Caco-2 (cell line): Measurements from ENCODE around the gene IFNA13. TPM values are rescaled to one million over a fixed set of nuclear protein-coding genes. Genes with fewer than 3 reads are reported as not detected.

Experiments used
- BruUV-seq: library from RNA; stranded (reverse); fragments of 400-500 nt; replicated peaks from 2 replicates; lab custom pipeline; 2021; lab: Mats Ljungman, UMichigan
- CTCF ChIA-PET: fragments of 300-600 bp; sonication (Branson Sonifier 250); formaldehyde crosslinking; loops from one replicate; lab custom pipeline; 2022; ENCODE audit warnings: antibody characterized with exemption; lab: Charles Lee
- POLR2A ChIA-PET: fragments of 300-600 bp; sonication (Branson Sonifier 250); formaldehyde crosslinking; loops from one replicate; lab custom pipeline; 2022; ENCODE audit warnings: antibody characterized with exemption; lab: Charles Lee
- DNase-seq, 2 experiments: peaks; one replicate each; pipeline versions ENCODE4 v3.0.0 to v3.0.0-alpha.2; 2020 to 2022
- H3K27me3 ChIP-seq: replicated peaks from 2 replicates; pipeline ENCODE4 v1.6.0; 2011; ENCODE audit warnings: low read length; ENCODE audit not compliant: control insufficient read depth, insufficient read depth
- H3K36me3 ChIP-seq: 2 replicates; pipeline ENCODE4 v1.5.1; 2011; ENCODE audit warnings: low read length; ENCODE audit not compliant: control insufficient read depth, insufficient read depth
- H3K4me1 ChIP-seq: fragments of 250-450 bp; sonication (Bioruptor Pico); 2 replicates; pipeline ENCODE4 v1.5.1; 2020; ENCODE audit warnings: mild to moderate bottlenecking
- H3K4me3 ChIP-seq: 2 replicates; pipeline ENCODE4 v1.5.1; 2011; ENCODE audit warnings: low read depth, mild to moderate bottlenecking, control low read depth, low read length
- H3K9me3 ChIP-seq: fragments of 250-450 bp; sonication (Bioruptor Pico); 2 replicates; pipeline ENCODE4 v1.5.1; 2020; ENCODE audit warnings: mild to moderate bottlenecking, moderate library complexity
- H3K27ac Mint-ChIP-seq: one replicate; pipeline ENCODE4 v1.8.0; 2022; ENCODE audit warnings: mixed read lengths; ENCODE audit not compliant: unreplicated experiment
- H3K27me3 Mint-ChIP-seq: one replicate; pipeline ENCODE4 v1.8.0; 2022; ENCODE audit warnings: mixed read lengths; ENCODE audit not compliant: insufficient read depth, unreplicated experiment
- H3K36me3 Mint-ChIP-seq: one replicate; pipeline ENCODE4 v1.8.0; 2022; ENCODE audit warnings: mild to moderate bottlenecking, mixed read lengths; ENCODE audit not compliant: insufficient read depth, unreplicated experiment
- H3K4me1 Mint-ChIP-seq: one replicate; pipeline ENCODE4 v1.8.0; 2022; ENCODE audit warnings: low read depth, mixed read lengths; ENCODE audit not compliant: unreplicated experiment
- H3K4me3 Mint-ChIP-seq: one replicate; pipeline ENCODE4 v1.8.0; 2022; ENCODE audit warnings: mild to moderate bottlenecking, moderate library complexity, mixed read lengths; ENCODE audit not compliant: unreplicated experiment
- H3K9me3 Mint-ChIP-seq: one replicate; pipeline ENCODE4 v1.8.0; 2022; ENCODE audit warnings: mixed read lengths; ENCODE audit not compliant: unreplicated experiment
- CTCF ChIP-seq, 2 experiments: fragments of 200-600 bp in 1 of 2; IDR thresholded peaks; 1 replicate in 1 of 2; 2 replicates in 1 of 2; pipeline versions ENCODE4 v1.5.1 to v1.8.0; 2011 to 2022; ENCODE audit warnings: antibody characterized with exemption in 1 of 2, control low read depth in 1 of 2, inconsistent platforms in 1 of 2, low read depth in 1 of 2, low read length in 1 of 2, mild to moderate bottlenecking in 1 of 2, moderate library complexity in 1 of 2; ENCODE audit not compliant: insufficient read depth in 1 of 2, severe bottlenecking in 1 of 2, unreplicated experiment in 1 of 2
- intact Hi-C: fragments of 100-400 bp; cut with micrococcal nuclease; formaldehyde crosslinking; loops from one replicate; pipeline ENCODE4 v1.10.0; 2022; ENCODE audit not compliant: unreplicated experiment
- total RNA-seq: library from RNA; stranded (reverse); gene quantifications from 2 replicates; pipeline ENCODE4 v1.2.3, GENCODE V29; 2022

The IFNA13 gene
- total RNA-seq, 1 experiment from 2014 or later: not detected

DNA sequence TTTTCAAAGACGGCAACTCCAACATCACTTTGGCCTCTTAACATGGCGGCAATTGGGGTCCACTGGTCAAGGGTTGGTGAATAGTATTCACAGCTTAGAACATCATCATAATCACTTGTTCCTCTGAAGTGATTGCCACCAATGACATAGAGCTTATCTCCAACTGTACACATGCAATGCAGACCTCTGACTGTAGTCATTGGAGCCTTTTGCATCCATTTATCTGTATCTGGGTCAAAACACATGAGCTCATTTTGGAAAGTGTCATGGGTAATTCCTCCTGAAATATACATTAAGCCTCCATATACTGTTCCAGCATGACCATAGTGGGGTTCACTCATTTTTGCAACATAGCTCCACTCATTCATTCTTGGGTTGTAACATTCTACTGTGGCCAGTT, 34.6 kb downstream of the IFNA13 start:
- Mint-ChIP-seq H3K27me3 (peaks cover 3% of the 10 kb centered on the region), H3K9me3 (no peaks in the 10 kb centered on the region), H3K4me3 (no peak overlapping the region), H3K27ac (no peak overlapping the region), H3K36me3 (no peaks in the 10 kb centered on the region), H3K4me1 (peaks cover 5% of the 10 kb centered on the region)
- intact Hi-C loops: no loop called here
- no peak for TF ChIP-seq CTCF (IDR thresholded peaks at IDR 0.05; ENCODE audit: insufficient read depth in 1 of 2, low read depth in 1 of 2, low read length in 1 of 2, severe bottlenecking in 1 of 2, unreplicated experiment in 1 of 2)
- H3K27me3 ChIP-seq: no peaks in the 10 kb centered on the region
- no peaks in the 10 kb centered on the region for H3K9me3 ChIP-seq
- no peak overlapping the region for H3K4me3 ChIP-seq
- ChIA-PET POLR2A (no interaction called here), CTCF (interaction anchor here (0.5 to 2.0 kb wide), 2 partner anchors 15 to 59 kb away, joined by 4 to 6 read pairs; no protein-coding TSS in a partner anchor)
- no peak for DNase-seq
- no peaks in the 10 kb centered on the region for H3K36me3 ChIP-seq
- no TSS peak for BruUV-seq
- peaks cover 4% of the 10 kb centered on the region for H3K4me1 ChIP-seq

DNA sequence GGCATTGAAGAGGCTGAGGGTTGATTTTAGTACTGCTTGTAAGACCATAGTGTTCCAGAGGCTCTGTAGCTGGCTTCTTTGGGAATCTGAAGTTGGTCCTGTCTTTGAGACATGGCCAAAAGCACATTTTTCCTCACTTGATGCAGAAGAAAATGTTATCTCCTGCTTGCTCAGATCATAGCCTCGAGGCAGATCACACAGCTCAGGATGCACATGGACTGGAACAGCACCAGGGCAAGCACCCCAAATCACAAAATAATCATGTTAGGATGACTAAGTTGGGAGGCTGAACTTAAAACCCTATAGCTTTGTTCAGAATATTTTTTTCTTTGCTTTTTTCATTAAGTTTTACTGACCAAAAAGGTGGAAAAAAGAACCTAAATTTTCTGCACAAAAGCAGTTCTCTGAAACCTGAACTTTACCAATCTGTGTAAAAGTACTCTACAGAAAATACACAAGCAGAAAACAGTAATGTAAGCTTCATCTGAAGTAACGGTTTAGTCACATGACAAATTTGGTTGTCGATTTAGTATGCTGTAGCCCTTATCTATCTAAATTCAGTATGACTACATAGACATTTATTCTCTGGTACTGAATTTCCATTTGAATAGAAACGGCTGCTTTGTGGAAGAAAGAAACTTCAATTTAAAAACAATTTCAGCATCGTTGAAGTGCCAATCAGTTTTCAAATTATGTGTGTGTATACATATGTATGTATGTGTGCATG, 36.0 kb downstream of the IFNA13 start:
- Histone ChIP-seq H3K9me3 (no peaks in the 10 kb centered on the region), H3K4me1 (peaks cover 4% of the 10 kb centered on the region), H3K36me3 (no peaks in the 10 kb centered on the region), H3K27me3 (no peaks in the 10 kb centered on the region), H3K4me3 (no peak overlapping the region)
- Mint-ChIP-seq H3K4me3 (no peak overlapping the region), H3K27me3 (no peaks in the 10 kb centered on the region), H3K4me1 (peaks cover 5% of the 10 kb centered on the region), H3K36me3 (no peaks in the 10 kb centered on the region), H3K27ac (no peak overlapping the region), H3K9me3 (no peaks in the 10 kb centered on the region)
- BruUV-seq: no TSS peak
- ChIA-PET CTCF (interaction anchor here (0.6 kb wide), 1 partner anchor 807 kb away, joined by 3 read pairs; no protein-coding TSS in a partner anchor), POLR2A (no interaction called here)
- no peak for DNase-seq
- TF ChIP-seq CTCF (IDR thresholded peaks at IDR 0.05; ENCODE audit: insufficient read depth in 1 of 2, low read depth in 1 of 2, low read length in 1 of 2, severe bottlenecking in 1 of 2, unreplicated experiment in 1 of 2): no peak
- intact Hi-C loops: no loop called here

- POLR2A ChIA-PET: no interaction called here
- no peaks in the 10 kb centered on the region for H3K4me1 Mint-ChIP-seq
- peak in 1 of 2 experiments; percentile 7 for DNase-seq
- no peaks in the 10 kb centered on the region for H3K9me3 Mint-ChIP-seq
- no peak overlapping the region for H3K4me3 Mint-ChIP-seq
- no TSS peak for BruUV-seq
- intact Hi-C loops: loop anchor here (1.0 kb wide), 3 partner anchors 66 to 129 kb away; no protein-coding TSS in a partner anchor
- Histone ChIP-seq H3K9me3 (no peaks in the 10 kb centered on the region), H3K4me1 (no peaks in the 10 kb centered on the region), H3K36me3 (no peaks in the 10 kb centered on the region), H3K27me3 (no peaks in the 10 kb centered on the region), H3K4me3 (no peak overlapping the region)
- peaks cover 10% of the 10 kb centered on the region for H3K36me3 Mint-ChIP-seq
- CTCF ChIA-PET: interaction anchor here (0.6 to 1.5 kb wide), 8 partner anchors 9 to 462 kb away, joined by 3 to 21 read pairs (median 6); partner anchors contain the start of gene KLHL9
- no peak overlapping the region for H3K27ac Mint-ChIP-seq
- peak; percentile 27 to 41 for TF ChIP-seq CTCF (IDR thresholded peaks at IDR 0.05; ENCODE audit: insufficient read depth in 1 of 2, low read depth in 1 of 2, low read length in 1 of 2, severe bottlenecking in 1 of 2, unreplicated experiment in 1 of 2)
- H3K27me3 Mint-ChIP-seq: no peaks in the 10 kb centered on the region
Observed at GRCh38 chr9:21326526-21327139, 41.2 kb downstream of the IFNA13 start.
